Thyroid gland (tissue), 4 donors: Measurements from ENCODE around the gene CCM2.

Source experiments
- CTCF ChIP-seq, 6 experiments: fragments of 200-600 bp in 3 of 6; fragments of 450-650 bp in 3 of 6; sonication (generic) in 3 of 6; IDR thresholded peaks; one replicate each; pipeline ENCODE4 v1.5.1; 2016 to 2019; ENCODE audit warnings: antibody characterized with exemption in 6 of 6, mild to moderate bottlenecking in 2 of 6, inconsistent platforms in 1 of 6, moderate library complexity in 1 of 6
- POLR2A ChIP-seq, 2 donors: fragments of 450-650 bp; IDR thresholded peaks; one replicate each; pipeline ENCODE4 v1.6.1; 2017; ENCODE audit warnings: antibody characterized with exemption in 2 of 2, mild to moderate bottlenecking in 2 of 2, moderate library complexity in 1 of 2

GRCh38 chr7:44971902-44972441 is 28.0 kb upstream of the CCM2 start:
- TF ChIP-seq CTCF (IDR thresholded peaks at IDR 0.05) = no peak
- TF ChIP-seq POLR2A (IDR thresholded peaks at IDR 0.05) = no peak
